Measurements from ENCODE around the gene RPL4. TPM values are rescaled to one million over a fixed set of nuclear protein-coding genes. Genes with fewer than 3 reads are reported as not detected.

Gene RPL4
- total and polyA plus RNA-seq, 2 donors (not counting 1 experiment from before 2014, with no cell fraction given) = 2,546 to 2,691 TPM

DNA sequence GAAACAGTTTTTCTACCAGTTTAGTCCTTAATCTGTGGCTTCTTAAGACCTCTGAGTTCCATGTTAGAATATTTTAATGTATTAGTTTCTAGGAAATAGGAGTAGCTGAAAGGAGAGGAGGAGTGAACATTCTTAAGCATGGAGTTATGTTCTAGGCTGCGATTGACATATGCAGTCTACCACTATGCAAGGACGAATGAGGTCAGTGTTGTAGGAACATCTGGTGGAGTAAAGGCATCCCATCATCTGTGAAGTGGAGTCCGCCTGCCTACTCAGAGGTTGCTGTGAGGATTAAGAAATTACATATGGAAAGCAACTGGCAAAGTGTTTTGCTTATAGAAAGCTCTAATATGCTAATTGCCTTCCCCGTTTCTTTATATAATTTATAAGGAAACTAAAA is 52.2 kb downstream of the RPL4 start:
- H3K4me1 Mint-ChIP-seq = peaks cover 9% of the 10 kb centered on the region
- WGBS (ENCODE audit: insufficient coverage) = 92% methylated on average over 3 of the region's 4 CpGs
- ATAC-seq (ENCODE audit: low read depth) (no peak), DNase-seq (no peak)
- Histone ChIP-seq H3K27ac (ENCODE audit: low read length in 2 of 2) (no peak overlapping the region), H3K9me3 (ENCODE audit: control extremely low read depth in 1 of 3, control insufficient read depth in 2 of 3, insufficient read depth in 1 of 3, low read length in 2 of 3) (no peaks in the 10 kb centered on the region), H2AFZ (ENCODE audit: insufficient read depth, low read depth, low read length, poor library complexity, severe bottlenecking) (no peak overlapping the region), H3K4me1 (ENCODE audit: control insufficient read depth in 2 of 2, insufficient read depth in 2 of 2, low read length in 2 of 2) (no peaks in the 10 kb centered on the region), H3K27me3 (replicated peaks in 1 of 4; ENCODE audit: control extremely low read depth in 1 of 4, control insufficient read depth in 3 of 4, insufficient read depth in 4 of 4, low read length in 3 of 4) (no peaks in the 10 kb centered on the region), H3K36me3 (replicated peaks in 1 of 2; ENCODE audit: control extremely low read depth in 1 of 2, control insufficient read depth in 1 of 2, extremely low read depth in 1 of 2, insufficient read depth in 2 of 2, low read length in 1 of 2) (peaks cover 4 to 7% of the 10 kb centered on the region in 2 experiments), H3K4me3 (ENCODE audit: control extremely low read depth in 1 of 5, extremely low read depth in 1 of 5, insufficient read depth in 1 of 5, low read depth in 2 of 5, low read length in 4 of 5) (no peak overlapping the region), H3K79me2 (ENCODE audit: control insufficient read depth, insufficient read depth, low read length) (no peaks in the 10 kb centered on the region), H3K9ac (ENCODE audit: low read length) (no peak overlapping the region), H3K4me2 (replicated peaks; ENCODE audit: low read depth, low read length, poor library complexity, severe bottlenecking) (no peak overlapping the region), H4K20me1 (ENCODE audit: control insufficient read depth, insufficient read depth, low read length, poor library complexity, severe bottlenecking) (no peaks in the 10 kb centered on the region)
- no peak overlapping the region for H3K4me3 Mint-ChIP-seq
- CTCF ChIA-PET = no interaction called here
- no peak overlapping the region for H3K27ac Mint-ChIP-seq
- intact Hi-C loops (cut with micrococcal nuclease) = loop anchor here (10.0 kb wide), 1 partner anchor 48 kb away; no protein-coding TSS in a partner anchor
- TF ChIP-seq, protein P1, sequence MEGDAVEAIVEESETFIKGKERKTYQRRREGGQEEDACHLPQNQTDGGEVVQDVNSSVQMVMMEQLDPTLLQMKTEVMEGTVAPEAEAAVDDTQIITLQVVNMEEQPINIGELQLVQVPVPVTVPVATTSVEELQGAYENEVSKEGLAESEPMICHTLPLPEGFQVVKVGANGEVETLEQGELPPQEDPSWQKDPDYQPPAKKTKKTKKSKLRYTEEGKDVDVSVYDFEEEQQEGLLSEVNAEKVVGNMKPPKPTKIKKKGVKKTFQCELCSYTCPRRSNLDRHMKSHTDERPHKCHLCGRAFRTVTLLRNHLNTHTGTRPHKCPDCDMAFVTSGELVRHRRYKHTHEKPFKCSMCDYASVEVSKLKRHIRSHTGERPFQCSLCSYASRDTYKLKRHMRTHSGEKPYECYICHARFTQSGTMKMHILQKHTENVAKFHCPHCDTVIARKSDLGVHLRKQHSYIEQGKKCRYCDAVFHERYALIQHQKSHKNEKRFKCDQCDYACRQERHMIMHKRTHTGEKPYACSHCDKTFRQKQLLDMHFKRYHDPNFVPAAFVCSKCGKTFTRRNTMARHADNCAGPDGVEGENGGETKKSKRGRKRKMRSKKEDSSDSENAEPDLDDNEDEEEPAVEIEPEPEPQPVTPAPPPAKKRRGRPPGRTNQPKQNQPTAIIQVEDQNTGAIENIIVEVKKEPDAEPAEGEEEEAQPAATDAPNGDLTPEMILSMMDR (IDR thresholded peaks at IDR 0.05) = no peak
- TF ChIP-seq EZH2 (IDR thresholded peaks at IDR 0.05; ENCODE audit: borderline replicate concordance, insufficient read depth, low read depth, low read length, poor library complexity, severe bottlenecking) = no peak
- H3K27me3 Mint-ChIP-seq = no peaks in the 10 kb centered on the region
- POLR2A ChIA-PET = no interaction called here
- H3K9me3 Mint-ChIP-seq (ENCODE audit: insufficient read depth) = no peaks in the 10 kb centered on the region

Small RNAs within 50 kb of the gene (small RNA-seq; reads per million reads assigned to genes)
- gene MIR4512 (ENCODE audit: insufficient read length, low read depth, low replicate concordance) (not detected), gene RF01159 (ENCODE audit: insufficient read length, low read depth, low replicate concordance) (not detected), gene SNORD16 (ENCODE audit: insufficient read length, low read depth, low replicate concordance) (not detected), gene SNORD18A (ENCODE audit: insufficient read length, low read depth, low replicate concordance) (not detected), gene SNORD18B (ENCODE audit: insufficient read length, low read depth, low replicate concordance) (not detected), gene SNORD18C (ENCODE audit: insufficient read length, low read depth, low replicate concordance) (not detected)

Other genes starting within 250 kb of the RPL4 start
- gene DIS3L, start 211.3 kb downstream of the RPL4 start, total RNA-seq = 39.4 and 43.9 TPM in 2 replicates
- gene DIS3L, start 211.3 kb downstream of the RPL4 start, polyA plus RNA-seq = 13.2 and 17.3 TPM in 2 replicates
- gene TIPIN, start 148.2 kb downstream of the RPL4 start, total RNA-seq = 8.8 and 8.9 TPM in 2 replicates
- 3.0 and 4.1 TPM in 2 replicates for gene TIPIN, start 148.2 kb downstream of the RPL4 start, polyA plus RNA-seq
- gene MAP2K1, start 117.9 kb downstream of the RPL4 start, total RNA-seq = 50.3 and 52.3 TPM in 2 replicates
- 21.6 and 22.8 TPM in 2 replicates for gene MAP2K1, start 117.9 kb downstream of the RPL4 start, polyA plus RNA-seq
- gene SNAPC5, start 7.1 kb downstream of the RPL4 start, total RNA-seq = 28.5 and 29.9 TPM in 2 replicates
- 21.6 and 24.5 TPM in 2 replicates for gene SNAPC5, start 7.1 kb downstream of the RPL4 start, polyA plus RNA-seq
- gene ZWILCH, start 471 bp upstream of the RPL4 start, total RNA-seq = 11.3 and 12.6 TPM in 2 replicates
- gene ZWILCH, start 471 bp upstream of the RPL4 start, polyA plus RNA-seq = 2.8 and 2.9 TPM in 2 replicates
- not detected in 2 replicates for gene LCTL, start 61.1 kb upstream of the RPL4 start, total RNA-seq
- not detected in 2 replicates for gene LCTL, start 61.1 kb upstream of the RPL4 start, polyA plus RNA-seq
- gene SMAD6, start 197.4 kb upstream of the RPL4 start, total RNA-seq = 0.22 and 0.37 TPM in 2 replicates
- 0.03 TPM in 2 replicates for gene SMAD6, start 197.4 kb upstream of the RPL4 start, polyA plus RNA-seq

Measured in B cell (primary cell).